HG02588 (cell line): ENCODE measurements around the gene FUT3.

ENCODE experiments used
- ATAC-seq: cut with Tn5 transposase; IDR thresholded peaks from one replicate; pipeline ENCODE4 v1.9.1; 2021; ENCODE audit warnings: mild to moderate bottlenecking, moderate library complexity; ENCODE audit not compliant: unreplicated experiment

Gene FUT3

GRCh38 chr19:5826531-5827341 lies 24.5 kb downstream of the FUT3 start:
- ATAC-seq: no peak

- no peak for ATAC-seq
These were observed 26.1 kb downstream of the FUT3 start for GRCh38 chr19:5825178-5825577.

DNA sequence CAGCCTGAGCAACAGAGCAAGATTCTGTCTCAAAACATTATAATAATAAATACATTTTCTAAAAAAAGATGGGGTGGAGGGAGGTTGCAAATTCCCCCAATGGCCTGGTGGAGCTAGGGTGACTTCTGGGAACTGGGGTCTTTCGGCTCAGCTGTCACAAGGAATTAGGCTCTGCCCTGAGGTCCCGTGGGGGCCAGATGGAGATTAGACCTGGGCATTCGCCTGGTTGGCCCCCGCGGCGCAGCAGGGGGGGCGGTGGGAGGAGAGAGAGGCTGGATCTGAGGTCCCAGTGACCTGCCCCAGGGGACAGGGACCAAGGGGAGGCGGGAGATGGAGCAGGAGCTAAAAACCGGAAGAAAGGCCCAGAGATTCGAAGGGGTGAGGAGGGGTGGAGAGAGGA lies 26.5 kb downstream of the FUT3 start:
- no peak for ATAC-seq

- no peak for ATAC-seq
These were observed 27.5 kb downstream of the FUT3 start for GRCh38 chr19:5823579-5824281.

- ATAC-seq: no peak
These were observed 28.9 kb downstream of the FUT3 start for GRCh38 chr19:5822181-5822844.

- no peak for ATAC-seq
These were observed 29.6 kb downstream of the FUT3 start for GRCh38 chr19:5821521-5822180.

DNA sequence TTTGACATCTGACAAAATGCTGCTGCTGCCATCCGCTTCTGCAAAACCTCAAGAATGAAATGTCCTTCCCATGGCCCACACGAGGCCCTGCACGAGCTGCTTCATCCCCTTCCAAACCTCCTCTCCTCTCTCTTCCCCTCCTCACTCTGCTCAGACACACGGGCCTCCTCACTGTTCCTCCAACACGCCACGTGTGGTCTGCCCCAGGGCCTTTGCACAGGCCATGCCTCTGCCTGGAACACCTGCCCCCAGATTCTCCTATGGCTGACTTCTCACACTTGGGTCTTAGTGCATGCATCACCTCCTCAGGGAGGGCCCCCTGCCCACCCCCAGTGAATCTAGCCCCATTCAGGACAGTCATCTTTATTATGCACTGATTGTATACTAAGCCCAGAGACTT lies 30.5 kb downstream of the FUT3 start:
- no peak for ATAC-seq

- no peak for ATAC-seq
These were observed 32.7 kb downstream of the FUT3 start for GRCh38 chr19:5818594-5818993.

DNA sequence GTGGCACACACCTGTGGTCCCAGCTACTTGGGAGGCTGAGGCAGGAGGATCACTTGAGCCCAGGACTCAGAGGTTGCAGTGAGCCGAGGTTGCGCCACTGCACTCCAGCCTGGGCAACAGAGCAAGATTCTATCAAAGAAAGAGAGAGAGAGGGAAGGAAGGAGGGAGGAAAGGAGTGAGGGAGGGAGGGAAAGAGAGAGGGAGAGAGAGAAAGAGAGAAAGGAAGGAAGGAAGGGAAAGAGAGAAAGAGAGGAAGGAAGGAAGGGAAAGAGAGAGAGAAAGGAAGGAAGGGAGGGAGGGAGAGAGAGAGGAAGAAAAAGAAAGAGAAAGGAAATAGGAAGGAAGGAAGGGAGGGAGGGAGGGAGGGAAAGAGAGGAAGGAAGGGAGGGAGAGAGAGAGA lies 34.0 kb downstream of the FUT3 start:
- no peak for ATAC-seq

DNA sequence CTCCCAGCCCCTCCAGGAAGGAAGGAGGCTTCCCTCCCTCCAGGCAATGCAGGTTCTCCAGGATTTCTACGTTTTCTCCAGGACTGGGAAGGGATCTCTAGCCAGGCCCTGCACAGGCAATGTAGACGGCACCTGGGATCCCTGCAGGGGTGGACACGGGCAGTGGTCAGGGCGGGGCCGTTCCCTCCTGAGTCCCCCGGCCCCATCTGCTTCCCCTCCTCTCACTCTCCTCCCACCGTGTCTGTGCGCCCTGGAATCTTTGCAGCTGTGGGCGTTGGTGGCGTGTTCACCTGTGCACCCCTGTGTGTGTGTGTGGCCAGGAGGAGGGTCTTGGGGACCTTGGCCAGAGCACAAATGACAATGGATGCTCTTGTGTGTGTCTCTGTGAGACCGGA lies 36.4 kb downstream of the FUT3 start:
- ATAC-seq: no peak

DNA sequence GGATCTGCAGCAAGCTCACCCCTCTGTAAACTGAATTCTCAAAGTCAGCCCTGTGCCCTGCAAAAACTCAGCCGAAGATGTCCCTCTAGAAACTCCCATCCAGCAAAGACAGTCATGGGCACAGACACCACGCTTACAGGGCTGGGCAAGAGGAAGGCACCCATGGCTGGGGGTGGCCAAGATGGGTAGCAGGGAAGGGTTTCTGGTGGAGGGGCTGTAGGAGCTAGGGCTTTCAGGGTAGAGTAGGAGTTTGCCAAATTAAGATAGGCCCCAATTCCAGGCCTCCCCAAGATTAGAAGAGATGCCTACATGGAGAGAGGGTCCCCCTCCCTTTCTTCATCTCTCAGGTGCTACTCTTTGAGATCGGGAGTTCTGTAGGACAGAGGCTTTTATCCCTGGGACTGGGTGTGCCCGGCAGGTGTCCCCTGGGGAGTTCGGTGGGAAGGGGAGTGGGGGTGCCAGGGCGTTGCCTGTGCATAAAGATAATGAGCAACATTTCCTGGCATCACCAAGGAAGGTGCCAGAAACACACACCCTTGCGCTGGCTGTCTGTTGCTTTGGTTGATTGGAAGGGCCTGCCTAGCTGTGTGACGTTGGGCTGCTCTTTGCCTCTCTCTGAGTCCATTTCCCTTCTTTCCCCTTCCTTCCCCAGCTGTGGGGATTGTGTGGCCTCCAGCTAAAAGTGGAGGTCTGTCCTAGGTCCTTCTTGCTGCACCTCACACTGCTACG lies 37.0 kb downstream of the FUT3 start:
- no peak for ATAC-seq

DNA sequence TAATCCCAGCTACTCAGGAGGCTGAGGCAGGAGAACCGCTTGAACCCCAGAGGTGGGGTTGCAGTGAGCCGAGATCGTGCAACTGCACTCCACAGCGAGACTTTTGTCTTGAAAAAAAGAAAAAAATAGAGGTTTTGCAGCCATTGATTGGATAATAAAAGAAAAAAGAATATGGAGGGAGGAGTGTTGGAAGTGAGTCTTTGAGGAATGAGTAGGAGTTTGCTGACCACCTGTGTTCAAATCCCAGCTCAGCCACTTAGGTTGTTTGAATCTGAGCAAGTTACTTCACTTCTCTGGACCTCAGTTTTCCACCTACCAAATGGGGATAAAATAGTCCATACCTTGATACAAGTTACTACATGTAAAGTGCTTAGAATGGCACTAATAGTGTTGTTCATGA lies 40.1 kb downstream of the FUT3 start:
- no peak for ATAC-seq

DNA sequence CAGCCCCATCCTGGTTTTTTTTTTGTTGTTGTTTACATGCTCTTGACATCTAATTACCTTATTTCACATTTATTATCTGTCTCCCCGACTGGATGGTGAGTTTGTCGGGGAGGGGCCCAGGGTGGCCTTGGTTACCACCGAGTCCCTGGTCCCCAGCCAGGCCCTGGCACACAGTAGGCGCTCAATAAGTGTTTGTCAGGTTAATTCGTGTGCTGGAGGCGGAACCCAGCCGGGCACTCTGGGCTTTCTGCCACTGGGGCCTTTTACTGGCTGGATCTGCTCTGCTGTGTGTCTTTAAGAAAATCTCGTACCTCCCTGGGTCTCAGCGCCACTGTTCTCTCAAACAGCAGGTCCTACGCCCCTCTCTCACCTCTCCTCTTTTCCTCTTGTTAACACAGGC lies 41.8 kb downstream of the FUT3 start:
- no peak for ATAC-seq

DNA sequence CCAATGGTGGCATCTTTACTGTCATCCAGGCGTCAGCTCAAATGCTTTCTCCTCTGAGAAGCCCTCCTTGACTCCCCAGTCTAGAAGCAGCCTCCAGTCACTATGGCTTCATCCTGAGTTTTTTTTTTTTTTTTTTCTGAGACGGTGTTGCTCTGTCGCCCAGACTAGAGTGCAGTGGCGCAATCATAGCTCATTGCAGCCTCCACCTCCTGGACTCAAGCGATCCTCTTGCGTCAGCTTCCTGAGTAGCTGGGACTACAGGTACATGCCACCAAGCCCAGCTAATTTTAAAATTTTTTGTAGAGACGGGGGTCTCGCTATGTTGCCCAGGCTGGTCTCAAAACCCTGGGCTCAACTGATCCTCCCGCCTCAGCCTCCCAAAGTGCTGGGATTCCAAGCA lies 42.2 kb downstream of the FUT3 start:
- ATAC-seq: no peak

DNA sequence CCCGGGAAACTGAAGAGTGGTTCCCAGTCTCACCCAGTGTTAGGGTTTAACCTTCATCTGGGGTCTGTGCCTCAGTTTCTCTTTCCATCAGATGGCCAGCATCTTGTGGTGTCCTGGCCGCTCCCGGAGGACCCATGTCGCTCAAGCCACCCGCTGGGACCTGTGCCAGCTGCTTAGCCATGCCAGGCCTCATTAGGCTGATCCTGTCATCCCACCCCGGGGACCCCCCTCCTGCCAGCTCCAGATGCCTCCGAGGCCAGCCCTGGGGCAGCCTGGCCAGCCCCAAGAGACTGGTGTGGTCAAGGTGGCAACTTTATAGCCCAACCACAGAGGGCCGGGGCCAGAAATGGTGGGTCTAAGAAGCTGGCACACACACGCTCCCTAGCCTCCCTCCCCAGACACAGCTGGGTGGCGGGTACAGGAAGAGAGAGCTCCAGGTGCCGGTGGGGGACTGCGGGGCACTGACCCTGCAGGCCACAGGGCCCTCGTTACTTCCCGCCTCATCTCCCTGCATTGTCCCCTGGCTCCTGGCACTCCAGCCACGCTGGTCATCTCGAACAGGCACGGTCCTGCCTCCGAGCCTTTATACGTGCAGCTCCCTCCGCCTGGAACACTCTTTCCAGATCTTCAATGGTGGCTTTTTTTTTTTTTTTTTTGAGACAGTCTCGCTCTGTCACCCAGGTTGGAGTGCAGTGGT lies 43.0 kb downstream of the FUT3 start:
- no peak for ATAC-seq

DNA sequence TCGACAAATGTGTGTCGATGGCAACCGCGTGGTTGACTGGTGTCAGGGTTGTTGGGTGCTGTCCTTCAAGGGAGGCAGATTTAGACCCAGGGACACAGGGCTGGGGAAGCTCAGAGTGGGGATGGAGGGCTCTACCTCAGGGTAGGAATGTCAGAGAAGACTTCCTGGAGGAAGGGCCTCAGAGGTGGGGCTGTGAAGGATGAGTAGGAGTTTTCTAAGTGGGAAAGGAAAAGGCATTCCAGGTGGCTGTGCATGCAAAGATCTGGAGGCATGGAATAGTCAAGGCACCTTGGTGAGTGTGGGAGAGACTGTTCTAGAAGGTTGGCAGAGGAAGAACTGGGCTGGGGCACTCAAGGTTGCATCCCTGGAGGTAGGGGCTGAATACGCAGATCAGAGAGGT lies 44.3 kb downstream of the FUT3 start:
- ATAC-seq: no peak

DNA sequence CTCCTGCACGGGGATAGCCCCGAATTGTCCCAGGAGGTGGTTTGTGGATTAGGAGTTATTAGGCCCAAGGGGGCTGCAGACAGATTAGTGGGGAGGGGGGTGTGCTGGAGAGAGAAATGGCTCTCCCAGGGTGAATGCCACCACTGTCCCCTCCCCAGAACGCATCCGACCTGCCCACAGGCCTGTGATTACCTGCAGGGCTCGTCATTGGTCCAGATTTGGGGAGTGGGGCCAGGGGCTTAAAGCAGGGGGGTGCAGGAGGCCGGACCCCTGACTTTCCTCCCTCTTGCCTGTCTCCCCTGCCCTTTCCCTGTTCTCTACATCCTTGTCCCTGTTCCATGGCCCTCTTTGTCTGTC lies 45.1 kb downstream of the FUT3 start:
- ATAC-seq: no peak

DNA sequence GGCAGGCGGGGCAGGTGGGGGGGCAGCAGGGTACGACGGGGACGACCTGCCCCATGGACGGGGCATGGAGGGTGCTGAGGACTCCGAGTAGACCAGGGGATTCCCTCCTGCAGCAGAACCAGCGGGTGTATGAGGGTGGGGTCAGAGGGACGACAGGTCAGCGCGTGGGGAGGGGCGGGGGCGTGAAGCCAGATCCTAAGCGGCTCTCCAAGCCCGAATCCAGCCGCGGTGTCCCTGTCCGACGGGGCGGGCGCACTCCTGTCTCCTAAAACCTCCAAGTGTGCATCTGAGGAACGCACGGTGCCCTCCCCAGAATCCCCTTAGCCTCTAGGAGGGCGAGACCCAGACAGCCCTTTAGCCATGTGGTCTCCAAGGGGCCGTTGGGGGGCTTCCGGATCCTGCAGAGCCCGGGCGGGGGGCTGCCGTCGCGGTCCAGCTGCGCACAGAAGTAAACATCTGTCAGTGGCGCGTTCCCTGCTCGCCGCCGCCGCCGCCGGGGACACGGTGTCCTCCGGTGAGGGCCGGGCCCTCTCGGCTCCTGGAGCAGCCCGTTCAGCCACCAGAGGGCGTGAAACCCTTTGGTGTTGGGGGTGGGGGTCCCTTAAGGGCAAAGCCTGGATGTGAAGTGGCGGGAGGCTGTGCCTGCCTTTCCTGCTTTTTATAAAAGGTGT lies 45.7 kb downstream of the FUT3 start:
- no peak for ATAC-seq

DNA sequence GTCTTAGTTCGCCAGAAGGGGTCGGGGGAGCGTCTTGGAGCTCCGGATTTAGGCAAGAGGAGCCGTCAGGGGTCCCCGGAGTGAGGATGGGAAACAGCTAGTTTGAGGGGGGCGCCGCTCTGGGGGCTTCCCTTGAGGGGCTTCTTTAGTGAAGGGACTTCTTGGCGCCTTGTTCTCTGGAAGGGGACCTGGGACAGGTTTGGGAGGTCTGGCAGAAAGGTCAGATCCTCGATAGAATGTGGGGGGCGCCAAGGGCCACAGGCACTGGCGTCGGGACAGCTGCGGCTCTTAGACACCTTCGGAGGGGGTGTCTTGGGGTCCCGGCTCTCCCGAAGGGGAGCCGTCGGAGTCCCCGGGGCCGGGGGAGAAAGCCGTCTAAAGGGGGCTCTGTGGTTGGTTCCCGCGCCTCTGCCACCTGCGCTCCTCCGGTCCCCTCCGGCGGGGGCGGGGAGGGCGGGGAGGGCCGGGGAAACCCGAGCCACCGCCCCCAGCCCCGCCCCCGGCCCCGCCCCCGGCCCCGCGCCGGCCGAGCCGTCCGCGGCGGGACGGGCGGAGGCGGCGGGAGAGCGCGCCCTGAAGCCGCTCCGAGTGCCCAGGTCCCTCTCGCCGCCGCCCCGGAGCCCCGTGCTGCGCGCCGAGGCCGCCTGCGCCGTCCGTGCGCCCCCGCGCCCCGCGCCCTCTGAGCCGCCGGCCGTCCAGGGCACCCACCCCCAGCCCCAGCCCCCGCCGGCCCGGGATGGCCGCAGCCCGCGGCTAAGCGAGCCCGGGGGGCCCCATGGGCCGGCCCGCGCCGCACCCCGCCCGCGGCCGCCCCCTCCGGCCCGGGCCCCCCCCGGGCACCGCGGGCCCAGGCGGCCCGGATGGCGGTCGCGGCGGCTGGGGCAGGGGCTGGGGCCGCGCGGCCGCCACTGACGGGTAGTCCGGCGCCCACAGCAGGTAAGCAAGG lies 46.5 kb downstream of the FUT3 start, which contains the start of gene NRTN:
Gene NRTN, plus strand, starts transcription at position 552 of the 946 bp plus-strand sequence. CDS start 19,099 bp downstream, outside the sequence.
- ATAC-seq: no peak
